ENCODE results near the gene CFAP77. TPM values are rescaled to one million over a fixed set of nuclear protein-coding genes. Genes with fewer than 3 reads are reported as not detected.

Gene CFAP77
- total RNA-seq, 2 experiments from 2014 or later, result not detected

- Mint-ChIP-seq H3K36me3 (ENCODE audit: low read depth) (no peaks in the 10 kb centered on the region), H3K4me1 (no peaks in the 10 kb centered on the region), H3K9me3 (no peaks in the 10 kb centered on the region), H3K27me3 (peaks cover 4% of the 10 kb centered on the region), H3K4me3 (no peak overlapping the region), H3K27ac (no peak overlapping the region)
- ChIA-PET CTCF (no interaction called here), POLR2A (no interaction called here)
- no peak for DNase-seq
These were observed 109.0 kb downstream of the CFAP77 start for GRCh38 chr9:132519033-132519432.

GRCh38 chr9:132520612-132521011 is 110.6 kb downstream of the CFAP77 start:
- no peak overlapping the region for H3K27ac Mint-ChIP-seq
- H3K4me3 Mint-ChIP-seq, result no peak overlapping the region
- ChIA-PET CTCF (no interaction called here), POLR2A (no interaction called here)
- H3K27me3 Mint-ChIP-seq, result peaks cover 8% of the 10 kb centered on the region
- H3K4me1 Mint-ChIP-seq, result peaks cover 3% of the 10 kb centered on the region
- no peak for DNase-seq
- no peaks in the 10 kb centered on the region for H3K9me3 Mint-ChIP-seq
- H3K36me3 Mint-ChIP-seq (ENCODE audit: low read depth), result no peaks in the 10 kb centered on the region

GRCh38 chr9:132525308-132526023 is 115.5 kb downstream of the CFAP77 start:
- H3K36me3 Mint-ChIP-seq (ENCODE audit: low read depth), result no peaks in the 10 kb centered on the region
- POLR2A ChIA-PET, result no interaction called here
- peaks cover 4% of the 10 kb centered on the region for H3K4me1 Mint-ChIP-seq
- no peak overlapping the region for H3K4me3 Mint-ChIP-seq
- H3K9me3 Mint-ChIP-seq, result no peaks in the 10 kb centered on the region
- H3K27me3 Mint-ChIP-seq, result peaks cover 9% of the 10 kb centered on the region
- no peak overlapping the region for H3K27ac Mint-ChIP-seq
- DNase-seq, result no peak
- CTCF ChIA-PET, result no interaction called here

- no peaks in the 10 kb centered on the region for H3K4me1 Mint-ChIP-seq
These were observed 121.2 kb downstream of the CFAP77 start for GRCh38 chr9:132531195-132531594.

GRCh38 chr9:132531710-132532570 is 121.9 kb downstream of the CFAP77 start:
- H3K27me3 Mint-ChIP-seq, result peaks cover 20% of the 10 kb centered on the region
- no peaks in the 10 kb centered on the region for H3K4me1 Mint-ChIP-seq
- ChIA-PET POLR2A (interaction anchor here (0.7 kb wide), 1 partner anchor 43 kb away, joined by 5 read pairs; no protein-coding TSS in a partner anchor), CTCF (interaction anchor here (0.6 kb wide), 1 partner anchor 18 kb away, joined by 3 read pairs; no protein-coding TSS in a partner anchor)
- no peak overlapping the region for H3K4me3 Mint-ChIP-seq
- no peak for DNase-seq
- H3K9me3 Mint-ChIP-seq, result peaks cover 5% of the 10 kb centered on the region
- no peaks in the 10 kb centered on the region for H3K36me3 Mint-ChIP-seq (ENCODE audit: low read depth)
- H3K27ac Mint-ChIP-seq, result no peak overlapping the region

More at GRCh38 chr9:132531195-132531594, 121.2 kb downstream of the CFAP77 start:
- DNase-seq, result no peak
- ChIA-PET CTCF (no interaction called here), POLR2A (interaction anchor here (0.7 kb wide), 1 partner anchor 44 kb away, joined by 5 read pairs; no protein-coding TSS in a partner anchor)
- H3K27me3 Mint-ChIP-seq, result peaks cover 20% of the 10 kb centered on the region
- H3K27ac Mint-ChIP-seq, result no peak overlapping the region
- no peaks in the 10 kb centered on the region for H3K36me3 Mint-ChIP-seq (ENCODE audit: low read depth)
- no peak overlapping the region for H3K4me3 Mint-ChIP-seq
- H3K9me3 Mint-ChIP-seq, result peaks cover 5% of the 10 kb centered on the region

GRCh38 chr9:132534832-132535231 is 124.8 kb downstream of the CFAP77 start:
- DNase-seq, result no peak
- ChIA-PET POLR2A (interaction anchor here (0.6 kb wide), 1 partner anchor 79 kb away, joined by 5 read pairs; no protein-coding TSS in a partner anchor), CTCF (interaction anchor here (1.7 kb wide), 1 partner anchor 468 kb away, joined by 3 read pairs; no protein-coding TSS in a partner anchor)
- H3K4me3 Mint-ChIP-seq, result no peak overlapping the region
- no peak overlapping the region for H3K27ac Mint-ChIP-seq
- no peaks in the 10 kb centered on the region for H3K4me1 Mint-ChIP-seq
- peaks cover 20% of the 10 kb centered on the region for H3K27me3 Mint-ChIP-seq
- no peaks in the 10 kb centered on the region for H3K36me3 Mint-ChIP-seq (ENCODE audit: low read depth)
- peaks cover 5% of the 10 kb centered on the region for H3K9me3 Mint-ChIP-seq

- ChIA-PET POLR2A (no interaction called here), CTCF (no interaction called here)
- Mint-ChIP-seq H3K4me3 (no peak overlapping the region), H3K36me3 (ENCODE audit: low read depth) (no peaks in the 10 kb centered on the region), H3K27me3 (peaks cover 13% of the 10 kb centered on the region), H3K9me3 (peaks cover 5% of the 10 kb centered on the region), H3K27ac (no peak overlapping the region), H3K4me1 (no peaks in the 10 kb centered on the region)
- no peak for DNase-seq
These were observed 126.1 kb downstream of the CFAP77 start for GRCh38 chr9:132536124-132536523.

- Mint-ChIP-seq H3K36me3 (ENCODE audit: low read depth) (no peaks in the 10 kb centered on the region), H3K27ac (no peak overlapping the region), H3K9me3 (peaks cover 5% of the 10 kb centered on the region), H3K4me1 (no peaks in the 10 kb centered on the region), H3K27me3 (peaks cover 4% of the 10 kb centered on the region), H3K4me3 (no peak overlapping the region)
- POLR2A ChIA-PET, result no interaction called here
- CTCF ChIA-PET, result no interaction called here
- DNase-seq, result no peak
These were observed 127.3 kb downstream of the CFAP77 start for GRCh38 chr9:132537352-132537751.

- H3K9me3 Mint-ChIP-seq, result peaks cover 5% of the 10 kb centered on the region
- H3K4me3 Mint-ChIP-seq, result no peak overlapping the region
- peaks cover 4% of the 10 kb centered on the region for H3K27me3 Mint-ChIP-seq
- no peaks in the 10 kb centered on the region for H3K36me3 Mint-ChIP-seq (ENCODE audit: low read depth)
- ChIA-PET CTCF (no interaction called here), POLR2A (no interaction called here)
- no peak overlapping the region for H3K27ac Mint-ChIP-seq
- DNase-seq, result no peak
- H3K4me1 Mint-ChIP-seq, result no peaks in the 10 kb centered on the region
These were observed 128.1 kb downstream of the CFAP77 start for GRCh38 chr9:132538071-132538470.

GRCh38 chr9:132539096-132539495 is 129.1 kb downstream of the CFAP77 start:
- no peak overlapping the region for H3K4me3 Mint-ChIP-seq
- no peaks in the 10 kb centered on the region for H3K36me3 Mint-ChIP-seq (ENCODE audit: low read depth)
- peaks cover 5% of the 10 kb centered on the region for H3K9me3 Mint-ChIP-seq
- peaks cover 7% of the 10 kb centered on the region for H3K27me3 Mint-ChIP-seq
- CTCF ChIA-PET, result interaction anchor here (1.7 kb wide), 1 partner anchor 32 kb away, joined by 3 read pairs; no protein-coding TSS in a partner anchor
- no peak for DNase-seq
- POLR2A ChIA-PET, result no interaction called here
- H3K4me1 Mint-ChIP-seq, result no peaks in the 10 kb centered on the region
- H3K27ac Mint-ChIP-seq, result no peak overlapping the region

GRCh38 chr9:132541051-132541450 is 131.0 kb downstream of the CFAP77 start:
- Mint-ChIP-seq H3K27me3 (peaks cover 8% of the 10 kb centered on the region), H3K36me3 (ENCODE audit: low read depth) (no peaks in the 10 kb centered on the region), H3K27ac (no peak overlapping the region), H3K4me1 (no peaks in the 10 kb centered on the region), H3K4me3 (no peak overlapping the region), H3K9me3 (no peaks in the 10 kb centered on the region)
- CTCF ChIA-PET, result no interaction called here
- POLR2A ChIA-PET, result no interaction called here
- no peak for DNase-seq

- ChIA-PET CTCF (interaction anchor here (0.5 kb wide), 1 partner anchor 17 kb away, joined by 3 read pairs; no protein-coding TSS in a partner anchor), POLR2A (no interaction called here)
- Mint-ChIP-seq H3K27me3 (peaks cover 11% of the 10 kb centered on the region), H3K9me3 (no peaks in the 10 kb centered on the region), H3K27ac (no peak overlapping the region), H3K36me3 (ENCODE audit: low read depth) (no peaks in the 10 kb centered on the region), H3K4me3 (no peak overlapping the region), H3K4me1 (no peaks in the 10 kb centered on the region)
- DNase-seq, result no peak
These were observed 132.1 kb downstream of the CFAP77 start for GRCh38 chr9:132541870-132542830.
